Stomach (tissue), 19 donors: Measurements from ENCODE around the gene CHRNB4. TPM values are rescaled to one million over a fixed set of nuclear protein-coding genes. Genes with fewer than 3 reads are reported as not detected.

Source experiments
- DNase-seq, 2 donors: peaks; one replicate each; pipeline versions ENCODE4 v3.0.0 to v3.0.0-alpha.2; 2013 to 2019
- H3K27ac ChIP-seq, 5 donors: fragments of 200-600 bp in 4 of 5; sonication (generic) in 4 of 5; one replicate each; pipeline ENCODE4 v1.5.1; 2013 to 2019; ENCODE audit warnings: mild to moderate bottlenecking in 1 of 5, moderate library complexity in 1 of 5
- H3K27me3 ChIP-seq, 3 donors: fragments of 200-600 bp; sonication (generic); one replicate each; pipeline ENCODE4 v1.5.1; 2017 to 2019; ENCODE audit warnings: mixed run types in 1 of 3
- H3K36me3 ChIP-seq, 4 donors: fragments of 200-600 bp; sonication (generic); 1 replicate in 3 of 4; 2 replicates in 1 of 4; pipeline ENCODE4 v1.5.1; 2016 to 2019
- H3K4me1 ChIP-seq, 4 donors: fragments of 200-600 bp; sonication (generic); one replicate each; pipeline ENCODE4 v1.5.1; 2016 to 2019
- H3K4me3 ChIP-seq, 4 donors: fragments of 200-600 bp; sonication (generic) in 3 of 4; one replicate each; pipeline ENCODE4 v1.5.1; 2016 to 2019; ENCODE audit warnings: mild to moderate bottlenecking in 1 of 4
- H3K9me3 ChIP-seq, 4 donors: fragments of 200-600 bp; sonication (generic); one replicate each; pipeline ENCODE4 v1.5.1; 2016 to 2019
- EP300 ChIP-seq: sonication (generic); formaldehyde crosslinking; IDR thresholded peaks from one replicate; pipeline ENCODE4 v1.6.1; 2017; ENCODE audit warnings: antibody characterized with exemption
- POLR2A ChIP-seq, 4 donors: fragments of 450-650 bp; IDR thresholded peaks; one replicate each; pipeline ENCODE4 v1.6.1; 2016; ENCODE audit warnings: antibody characterized with exemption in 4 of 4, control low read depth in 2 of 4, mild to moderate bottlenecking in 1 of 4, moderate library complexity in 1 of 4
- POLR2AphosphoS5 ChIP-seq, 3 donors: sonication (generic); formaldehyde crosslinking; IDR thresholded peaks; one replicate each; pipeline ENCODE4 v1.6.1; 2016; ENCODE audit warnings: antibody characterized with exemption in 3 of 3
- WGBS, 5 donors: extraction: QIAGEN DNeasy Blood & Tissue Kit in 3 of 5; methylation state at CpG; one replicate each; pipeline versions ENCODE4 v1.1.5 to v1.1.7; 2013 to 2018; 5-methylcytosine and 5-hydroxymethylcytosine counted together
- intact Hi-C: fragments of 100-400 bp; cut with DNase I; formaldehyde crosslinking; loops from one replicate; pipeline ENCODE4 v1.15.1; 2023; ENCODE audit warnings: low total_unique reads
- long read RNA-seq, 10 donors: transcript quantifications; one replicate each; lab custom pipeline, GENCODE V29; 2026
- polyA plus RNA-seq, 3 donors: library from polyadenylated mRNA; stranded (reverse); fragments of 200-250 nt; gene quantifications; one replicate each; pipeline ENCODE4 v1.2.3, GENCODE V29; 2013
- total RNA-seq, 5 donors: library from RNA; depleted of rRNA; stranded (reverse); fragments of >200 nt; gene quantifications; one replicate each; pipeline versions ENCODE4 v1.1.0 to v1.2.3, GENCODE V29; 2014 to 2016
- TF ChIP-seq, protein P1 (sequence below), 7 experiments: fragments of 450-650 bp in 4 of 7; fragments of 200-600 bp in 3 of 7; sonication (generic) in 3 of 7; IDR thresholded peaks; one replicate each; pipeline ENCODE4 v1.5.1; 2016 to 2019; ENCODE audit warnings: antibody characterized with exemption in 7 of 7, control low read depth in 2 of 7, mild to moderate bottlenecking in 1 of 7
- donor health status: healthy with polysubstance abuse.
- donor health status: Bipolar disorder and iron deficiency.
- donor health status: healthy.

The CHRNB4 gene, protein sequence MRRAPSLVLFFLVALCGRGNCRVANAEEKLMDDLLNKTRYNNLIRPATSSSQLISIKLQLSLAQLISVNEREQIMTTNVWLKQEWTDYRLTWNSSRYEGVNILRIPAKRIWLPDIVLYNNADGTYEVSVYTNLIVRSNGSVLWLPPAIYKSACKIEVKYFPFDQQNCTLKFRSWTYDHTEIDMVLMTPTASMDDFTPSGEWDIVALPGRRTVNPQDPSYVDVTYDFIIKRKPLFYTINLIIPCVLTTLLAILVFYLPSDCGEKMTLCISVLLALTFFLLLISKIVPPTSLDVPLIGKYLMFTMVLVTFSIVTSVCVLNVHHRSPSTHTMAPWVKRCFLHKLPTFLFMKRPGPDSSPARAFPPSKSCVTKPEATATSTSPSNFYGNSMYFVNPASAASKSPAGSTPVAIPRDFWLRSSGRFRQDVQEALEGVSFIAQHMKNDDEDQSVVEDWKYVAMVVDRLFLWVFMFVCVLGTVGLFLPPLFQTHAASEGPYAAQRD
- not detected for total RNA-seq
- under 1 TPM in 1 of 3 donors, not detected in 2; 0.78 TPM for polyA plus RNA-seq
- long read RNA-seq, donor 1, result 0 reads
- long read RNA-seq, donor 2, result 0 reads
- long read RNA-seq, donor 3, result 0 reads
- long read RNA-seq, donor 4, result 0 reads
- long read RNA-seq, donor 5, partial matches to known transcripts, result 0 of 1 reads
- long read RNA-seq, donor 5, other reads (novel, unspliced or antisense), result 0 of 1 reads
- long read RNA-seq, donor 6, partial matches to known transcripts, result 0 of 1 reads
- long read RNA-seq, donor 6, other reads (novel, unspliced or antisense), result 0 of 1 reads
- long read RNA-seq, donor 7, result 0 reads
- long read RNA-seq, donor 8, result 0 reads
- long read RNA-seq, donor 9, result 0 reads
- long read RNA-seq, donor 10, result 0 reads

DNA sequence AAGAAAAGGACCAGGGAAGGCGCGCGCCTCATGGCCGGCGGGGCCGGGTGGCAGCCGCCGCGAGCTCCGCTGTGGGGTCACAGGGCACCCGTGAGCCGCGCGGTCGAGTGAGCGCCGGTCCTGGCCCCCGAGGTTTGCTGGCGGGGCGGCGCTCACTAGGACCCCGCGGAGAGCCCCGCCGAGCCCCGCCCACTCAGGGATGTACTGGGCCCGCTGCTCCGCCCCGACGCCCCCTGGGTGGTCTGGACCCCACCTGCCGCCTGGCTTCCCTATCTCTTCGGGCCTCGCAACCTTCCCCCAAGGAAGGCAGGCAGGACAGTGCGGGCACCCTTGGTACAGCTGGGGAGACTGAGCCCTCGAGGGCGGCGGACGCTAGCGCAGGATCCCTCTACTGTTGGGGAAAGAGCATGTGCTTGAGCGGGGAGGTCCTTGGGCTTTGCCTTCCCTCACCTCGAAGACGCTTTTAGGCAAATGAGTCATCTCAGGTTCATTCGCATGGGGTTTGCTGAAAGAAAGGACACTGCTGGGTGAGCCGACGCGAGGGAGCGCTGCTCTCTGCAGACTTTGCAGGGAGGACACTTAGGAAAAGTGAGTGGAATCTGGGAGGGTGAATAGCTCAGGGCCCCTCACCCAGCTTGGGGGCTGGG lies at the start of gene CHRNB4:
Gene CHRNB4, minus strand, starts transcription at position 109 of the 647 bp plus-strand sequence. Its CDS starts 77 bp downstream, at position 32.
- intact Hi-C loops, result no loop called here

DNA sequence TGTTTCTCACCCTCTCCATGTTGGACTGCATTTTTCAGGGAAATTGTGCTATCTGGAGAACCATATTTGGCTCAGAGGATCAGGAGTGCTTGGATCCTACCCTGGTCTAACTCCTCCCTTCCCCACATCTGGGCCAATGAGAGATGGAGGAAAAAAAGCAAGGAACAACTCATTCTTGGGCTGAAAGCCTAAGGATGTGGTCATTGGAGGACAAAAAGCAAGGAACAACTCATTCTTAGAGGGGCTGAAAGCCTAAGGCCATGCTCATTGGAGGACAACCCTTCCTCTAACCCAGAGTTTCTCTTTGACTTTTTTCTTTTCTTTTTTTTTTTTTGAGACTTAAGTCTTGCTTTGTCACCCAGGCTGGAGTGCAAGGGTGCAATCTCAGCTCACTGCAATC lies 48.6 kb upstream of the CHRNB4 start:
- H3K4me1 ChIP-seq, result no peaks in the 10 kb centered on the region
- no peaks in the 10 kb centered on the region for H3K36me3 ChIP-seq
- intact Hi-C loops, result no loop called here
- no peak for DNase-seq
- TF ChIP-seq, protein P1, sequence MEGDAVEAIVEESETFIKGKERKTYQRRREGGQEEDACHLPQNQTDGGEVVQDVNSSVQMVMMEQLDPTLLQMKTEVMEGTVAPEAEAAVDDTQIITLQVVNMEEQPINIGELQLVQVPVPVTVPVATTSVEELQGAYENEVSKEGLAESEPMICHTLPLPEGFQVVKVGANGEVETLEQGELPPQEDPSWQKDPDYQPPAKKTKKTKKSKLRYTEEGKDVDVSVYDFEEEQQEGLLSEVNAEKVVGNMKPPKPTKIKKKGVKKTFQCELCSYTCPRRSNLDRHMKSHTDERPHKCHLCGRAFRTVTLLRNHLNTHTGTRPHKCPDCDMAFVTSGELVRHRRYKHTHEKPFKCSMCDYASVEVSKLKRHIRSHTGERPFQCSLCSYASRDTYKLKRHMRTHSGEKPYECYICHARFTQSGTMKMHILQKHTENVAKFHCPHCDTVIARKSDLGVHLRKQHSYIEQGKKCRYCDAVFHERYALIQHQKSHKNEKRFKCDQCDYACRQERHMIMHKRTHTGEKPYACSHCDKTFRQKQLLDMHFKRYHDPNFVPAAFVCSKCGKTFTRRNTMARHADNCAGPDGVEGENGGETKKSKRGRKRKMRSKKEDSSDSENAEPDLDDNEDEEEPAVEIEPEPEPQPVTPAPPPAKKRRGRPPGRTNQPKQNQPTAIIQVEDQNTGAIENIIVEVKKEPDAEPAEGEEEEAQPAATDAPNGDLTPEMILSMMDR (IDR thresholded peaks at IDR 0.05), result no peak
- no peak overlapping the region for H3K27ac ChIP-seq
- H3K9me3 ChIP-seq, result no peaks in the 10 kb centered on the region
- no peak overlapping the region for H3K4me3 ChIP-seq
- H3K27me3 ChIP-seq, result peaks cover 0 to 6% (median 0%) of the 10 kb centered on the region in 3 donors

More for the DNA sequence above, at the start of gene CHRNB4:
- Histone ChIP-seq H3K9me3 (no peaks in the 10 kb centered on the region), H3K36me3 (no peaks in the 10 kb centered on the region), H3K27ac (no peak within 1 kb of the TSS), H3K4me1 (peaks cover 8 to 16% (median 13%) of the 10 kb centered on the region in 4 donors), H3K27me3 (peaks cover 0 to 24% (median 13%) of the 10 kb centered on the region in 3 donors), H3K4me3 (peak within 1 kb of the TSS; percentile 47 to 59 (median 49))
- 8 to 49% (median 10%) methylated on average over 9 to 47 of the region's 47 CpGs for WGBS, 5 donors
- DNase-seq, result peak in 1 of 2 donors; percentile 76
- TF ChIP-seq EP300, result no peak
- TF ChIP-seq, protein P1 (IDR thresholded peaks at IDR 0.05), result no peak
- TF ChIP-seq POLR2AphosphoS5 (IDR thresholded peaks at IDR 0.05), result no peak

- no peaks in the 10 kb centered on the region for H3K4me1 ChIP-seq
- intact Hi-C loops, result no loop called here
Measured at GRCh38 chr15:78685925-78686324, 44.9 kb upstream of the CHRNB4 start.

More at GRCh38 chr15:78685925-78686324, 44.9 kb upstream of the CHRNB4 start:
- Histone ChIP-seq H3K27me3 (peaks cover 0 to 6% (median 0%) of the 10 kb centered on the region in 3 donors), H3K27ac (no peak overlapping the region), H3K9me3 (no peaks in the 10 kb centered on the region), H3K36me3 (no peaks in the 10 kb centered on the region), H3K4me3 (no peak overlapping the region)
- TF ChIP-seq, protein P1 (IDR thresholded peaks at IDR 0.05), result no peak
- TF ChIP-seq POLR2A (IDR thresholded peaks at IDR 0.05), result no peak
- no peak for TF ChIP-seq EP300
- no peak for TF ChIP-seq POLR2AphosphoS5 (IDR thresholded peaks at IDR 0.05)
- DNase-seq, result no peak
- WGBS, 5 donors, result 75 to 90% (median 84%) methylated on average over 8 of the region's 8 CpGs
